Esophagus muscularis mucosa (tissue), 4 donors: Measurements from ENCODE around the gene NCOA4. TPM values are rescaled to one million over a fixed set of nuclear protein-coding genes. Genes with fewer than 3 reads are reported as not detected.

Experiments used
- DNase-seq: peaks from one replicate; pipeline ENCODE4 v3.0.0-alpha.2; 2017; ENCODE audit errors: extremely low spot score
- H3K27ac ChIP-seq, 4 donors: fragments of 200-600 bp; sonication (generic); replicated peaks in 1 of 4; 1 replicate in 3 of 4; 2 replicates in 1 of 4; pipeline ENCODE4 v1.5.1; 2016 to 2019; ENCODE audit warnings: mild to moderate bottlenecking in 1 of 4
- H3K27me3 ChIP-seq, 4 donors: fragments of 200-600 bp; sonication (generic); one replicate each; pipeline versions ENCODE4 v1.5.1 to v1.6.0; 2016 to 2019
- H3K36me3 ChIP-seq, 4 donors: fragments of 200-600 bp; sonication (generic); one replicate each; pipeline ENCODE4 v1.5.1; 2016 to 2019
- H3K4me1 ChIP-seq, 4 donors: fragments of 200-600 bp; sonication (generic); one replicate each; pipeline ENCODE4 v1.5.1; 2016 to 2019
- H3K4me3 ChIP-seq, 4 donors: fragments of 200-600 bp; sonication (generic); 1 replicate in 2 of 4; 2 replicates in 2 of 4; pipeline ENCODE4 v1.5.1; 2016 to 2019; ENCODE audit warnings: mild to moderate bottlenecking in 4 of 4, moderate library complexity in 1 of 4
- H3K9me3 ChIP-seq, 4 donors: fragments of 200-600 bp; sonication (generic); 1 replicate in 3 of 4; 2 replicates in 1 of 4; pipeline ENCODE4 v1.5.1; 2016 to 2019
- EP300 ChIP-seq: sonication (generic); formaldehyde crosslinking; IDR thresholded peaks from one replicate; pipeline ENCODE4 v1.6.1; 2017; ENCODE audit warnings: antibody characterized with exemption
- POLR2A ChIP-seq: fragments of 450-650 bp; IDR thresholded peaks from one replicate; pipeline ENCODE4 v1.6.1; 2017; ENCODE audit warnings: antibody characterized with exemption, moderate library complexity, mild to moderate bottlenecking, low read depth
- POLR2AphosphoS5 ChIP-seq, 2 donors: sonication (generic); formaldehyde crosslinking; IDR thresholded peaks; one replicate each; pipeline ENCODE4 v1.6.1; 2017; ENCODE audit warnings: antibody characterized with exemption in 2 of 2
- WGBS: methylation state at CpG from one replicate; pipeline ENCODE4 v1.1.5; 2018; 5-methylcytosine and 5-hydroxymethylcytosine counted together
- intact Hi-C: fragments of 100-400 bp; cut with DNase I; formaldehyde crosslinking; loops from one replicate; pipeline ENCODE4 v1.15.1; 2023
- total RNA-seq, 4 donors: library from RNA; depleted of rRNA; stranded (reverse); fragments of >200 nt; gene quantifications; one replicate each; pipeline versions ENCODE4 v1.1.0 to v1.2.1, GENCODE V29; 2016
- TF ChIP-seq, protein P1 (sequence below), 3 experiments: fragments of 200-600 bp in 2 of 3; fragments of 450-650 bp in 1 of 3; sonication (generic) in 2 of 3; IDR thresholded peaks; one replicate each; pipeline ENCODE4 v1.5.1; 2017 to 2019; ENCODE audit warnings: antibody characterized with exemption in 3 of 3, mild to moderate bottlenecking in 2 of 3, moderate library complexity in 1 of 3

Gene NCOA4
- total RNA-seq: 100 to 1,000 TPM; 147 to 170 (median 157) TPM

- Histone ChIP-seq H3K27ac (peak within 1 kb of the TSS; percentile 88 to 95 (median 93)), H3K4me1 (peaks cover 42 to 51% (median 50%) of the 10 kb centered on the region in 4 donors), H3K27me3 (no peaks in the 10 kb centered on the region), H3K4me3 (peak within 1 kb of the TSS; percentile 76 to 89 (median 88)), H3K9me3 (no peaks in the 10 kb centered on the region), H3K36me3 (no peaks in the 10 kb centered on the region)
- TF ChIP-seq, protein P1, sequence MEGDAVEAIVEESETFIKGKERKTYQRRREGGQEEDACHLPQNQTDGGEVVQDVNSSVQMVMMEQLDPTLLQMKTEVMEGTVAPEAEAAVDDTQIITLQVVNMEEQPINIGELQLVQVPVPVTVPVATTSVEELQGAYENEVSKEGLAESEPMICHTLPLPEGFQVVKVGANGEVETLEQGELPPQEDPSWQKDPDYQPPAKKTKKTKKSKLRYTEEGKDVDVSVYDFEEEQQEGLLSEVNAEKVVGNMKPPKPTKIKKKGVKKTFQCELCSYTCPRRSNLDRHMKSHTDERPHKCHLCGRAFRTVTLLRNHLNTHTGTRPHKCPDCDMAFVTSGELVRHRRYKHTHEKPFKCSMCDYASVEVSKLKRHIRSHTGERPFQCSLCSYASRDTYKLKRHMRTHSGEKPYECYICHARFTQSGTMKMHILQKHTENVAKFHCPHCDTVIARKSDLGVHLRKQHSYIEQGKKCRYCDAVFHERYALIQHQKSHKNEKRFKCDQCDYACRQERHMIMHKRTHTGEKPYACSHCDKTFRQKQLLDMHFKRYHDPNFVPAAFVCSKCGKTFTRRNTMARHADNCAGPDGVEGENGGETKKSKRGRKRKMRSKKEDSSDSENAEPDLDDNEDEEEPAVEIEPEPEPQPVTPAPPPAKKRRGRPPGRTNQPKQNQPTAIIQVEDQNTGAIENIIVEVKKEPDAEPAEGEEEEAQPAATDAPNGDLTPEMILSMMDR (IDR thresholded peaks at IDR 0.05): peak; percentile 63 to 79 (median 76)
- no peak for TF ChIP-seq POLR2A
- TF ChIP-seq POLR2AphosphoS5 (IDR thresholded peaks at IDR 0.05): peak; percentile 87
- no peak for TF ChIP-seq EP300
- DNase-seq: peak; percentile 98
- WGBS: under 1% methylated on average over 53 of the region's 59 CpGs
- intact Hi-C loops: no loop called here
Measured at GRCh38 chr10:46030091-46030937, at the start of gene NCOA4. NCOA4 (minus strand) TSS chr10:46030623; CDS start chr10:46016680, 13,943 bp downstream.

- Histone ChIP-seq H3K27ac (no peak overlapping the region), H3K36me3 (no peaks in the 10 kb centered on the region), H3K4me1 (no peaks in the 10 kb centered on the region), H3K9me3 (no peaks in the 10 kb centered on the region), H3K4me3 (no peak overlapping the region), H3K27me3 (no peaks in the 10 kb centered on the region)
- WGBS: 76% methylated on average over 4 of the region's 4 CpGs
- intact Hi-C loops: no loop called here
- peak; percentile 79 for DNase-seq
- TF ChIP-seq POLR2AphosphoS5 (IDR thresholded peaks at IDR 0.05): no peak
- no peak for TF ChIP-seq EP300
- no peak for TF ChIP-seq POLR2A
- TF ChIP-seq, protein P1 (IDR thresholded peaks at IDR 0.05): no peak
Measured at GRCh38 chr10:46079831-46080585, 49.6 kb upstream of the NCOA4 start.

GRCh38 chr10:46077731-46078413 is 47.4 kb upstream of the NCOA4 start:
- Histone ChIP-seq H3K36me3 (no peaks in the 10 kb centered on the region), H3K9me3 (no peaks in the 10 kb centered on the region), H3K4me3 (no peak overlapping the region), H3K4me1 (no peaks in the 10 kb centered on the region), H3K27ac (no peak overlapping the region), H3K27me3 (no peaks in the 10 kb centered on the region)
- 74% methylated on average over 5 of the region's 5 CpGs for WGBS
- TF ChIP-seq POLR2AphosphoS5 (IDR thresholded peaks at IDR 0.05) (no peak), POLR2A (no peak), EP300 (no peak)
- TF ChIP-seq, protein P1 (IDR thresholded peaks at IDR 0.05): no peak
- peak; percentile 64 for DNase-seq
- intact Hi-C loops: no loop called here

DNA sequence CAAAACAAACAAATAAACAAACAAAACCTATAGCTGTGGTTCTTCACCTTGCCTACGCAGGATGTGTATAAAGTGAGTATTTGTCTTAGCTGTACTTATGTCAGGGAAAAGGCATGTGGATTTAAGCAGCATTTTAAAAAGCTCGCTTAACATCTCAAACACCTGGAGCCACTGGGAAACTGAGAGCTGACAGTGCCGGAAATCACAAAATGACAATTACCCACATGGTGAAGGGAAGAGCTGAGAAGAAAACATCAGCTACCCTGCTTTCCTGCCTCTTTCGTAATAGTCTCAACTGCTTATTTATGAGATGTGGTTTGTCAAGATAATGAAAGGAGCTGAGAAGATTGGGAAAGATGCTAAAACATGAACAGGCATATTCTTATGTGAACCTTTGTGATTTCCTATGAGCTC is 46.7 kb upstream of the NCOA4 start:
- TF ChIP-seq, protein P1 (IDR thresholded peaks at IDR 0.05): no peak
- TF ChIP-seq POLR2A: no peak
- no peak for TF ChIP-seq POLR2AphosphoS5 (IDR thresholded peaks at IDR 0.05)
- no peak for TF ChIP-seq EP300
- DNase-seq: peak; percentile 53
- Histone ChIP-seq H3K36me3 (no peaks in the 10 kb centered on the region), H3K4me3 (no peak overlapping the region), H3K27ac (no peak overlapping the region), H3K27me3 (no peaks in the 10 kb centered on the region), H3K4me1 (no peaks in the 10 kb centered on the region), H3K9me3 (no peaks in the 10 kb centered on the region)
- 64% methylated on average over 4 of the region's 4 CpGs for WGBS
- intact Hi-C loops: no loop called here
